IPS DF 6.9 (cell line): ENCODE data around the gene CD226.
"Not testable (repeated sequence)": the region's sequence is repeated elsewhere in the genome, so short reads cannot be mapped to it uniquely, and the experiment has no call there.

Experiments used
- DNase-seq: peaks from one replicate; pipeline ENCODE4 v3.0.0-alpha.2; 2013; ENCODE audit warnings: low read depth, low spot score
- H3K27ac ChIP-seq: one replicate; pipeline ENCODE4 v1.5.1; 2013; ENCODE audit warnings: low read length, control low read depth
- H3K27me3 ChIP-seq: 2 replicates; pipeline ENCODE4 v1.6.1; 2013; ENCODE audit warnings: mild to moderate bottlenecking, low read length; ENCODE audit not compliant: control insufficient read depth, insufficient read depth
- H3K36me3 ChIP-seq: 2 replicates; pipeline ENCODE4 v1.6.1; 2013; ENCODE audit warnings: low read length; ENCODE audit not compliant: control insufficient read depth, insufficient read depth
- H3K4me1 ChIP-seq: 2 replicates; pipeline ENCODE4 v1.6.1; 2013; ENCODE audit warnings: low read length; ENCODE audit not compliant: control insufficient read depth, insufficient read depth
- H3K4me3 ChIP-seq: 2 replicates; pipeline ENCODE4 v1.5.1; 2013; ENCODE audit warnings: mild to moderate bottlenecking, low read length
- H3K9me3 ChIP-seq: 2 replicates; pipeline ENCODE4 v1.6.1; 2013; ENCODE audit warnings: low read length, inconsistent platforms; ENCODE audit not compliant: control insufficient read depth, insufficient read depth
- WGBS: extraction: QIAGEN DNeasy Blood & Tissue Kit; methylation state at CpG from one replicate; pipeline ENCODE4 v1.1.7; 2013; ENCODE audit warnings: mixed read lengths, missing lambda C conversion rate; ENCODE audit not compliant: insufficient read length, insufficient coverage; 5-methylcytosine and 5-hydroxymethylcytosine counted together

Gene CD226

GRCh38 chr18:69887256-69887655 lies 60.4 kb downstream of the CD226 start:
- Histone ChIP-seq H3K4me3 (no peak overlapping the region), H3K27ac (no peak overlapping the region), H3K4me1 (no peaks in the 10 kb centered on the region), H3K9me3 (no peaks in the 10 kb centered on the region), H3K27me3 (no peaks in the 10 kb centered on the region), H3K36me3 (no peaks in the 10 kb centered on the region)
- no CpG with 5 or more reads among the region's 2 CpGs for WGBS
- no peak for DNase-seq

GRCh38 chr18:69885841-69886531 lies 61.7 kb downstream of the CD226 start:
- H3K9me3 ChIP-seq = no peaks in the 10 kb centered on the region
- no peak for DNase-seq
- H3K4me3 ChIP-seq = no peak overlapping the region
- no peak overlapping the region for H3K27ac ChIP-seq
- H3K27me3 ChIP-seq = no peaks in the 10 kb centered on the region
- no CpG with 5 or more reads among the region's 20 CpGs for WGBS
- H3K4me1 ChIP-seq = no peaks in the 10 kb centered on the region
- H3K36me3 ChIP-seq = no peaks in the 10 kb centered on the region

- no peak overlapping the region for H3K4me3 ChIP-seq
- no peak for DNase-seq
- no CpG with 5 or more reads among the region's 4 CpGs for WGBS
Observed at GRCh38 chr18:69885355-69885754, 62.3 kb downstream of the CD226 start.

GRCh38 chr18:69883781-69884180 lies 63.9 kb downstream of the CD226 start:
- WGBS = no CpG with 5 or more reads among the region's 3 CpGs
- DNase-seq = no peak
- no peak overlapping the region for H3K4me3 ChIP-seq
- no peaks in the 10 kb centered on the region for H3K27me3 ChIP-seq
- no peaks in the 10 kb centered on the region for H3K9me3 ChIP-seq
- no peaks in the 10 kb centered on the region for H3K4me1 ChIP-seq
- H3K36me3 ChIP-seq = no peaks in the 10 kb centered on the region
- H3K27ac ChIP-seq = no peak overlapping the region

More at GRCh38 chr18:69885355-69885754, 62.3 kb downstream of the CD226 start:
- Histone ChIP-seq H3K27me3 (no peaks in the 10 kb centered on the region), H3K27ac (no peak overlapping the region), H3K9me3 (no peaks in the 10 kb centered on the region), H3K36me3 (no peaks in the 10 kb centered on the region), H3K4me1 (no peaks in the 10 kb centered on the region)

GRCh38 chr18:69882965-69883668 lies 64.6 kb downstream of the CD226 start:
- no peaks in the 10 kb centered on the region for H3K36me3 ChIP-seq
- no peak overlapping the region for H3K4me3 ChIP-seq
- no peaks in the 10 kb centered on the region for H3K27me3 ChIP-seq
- H3K27ac ChIP-seq = no peak overlapping the region
- WGBS = no CpG with 5 or more reads among the region's 6 CpGs
- DNase-seq = no peak
- peaks cover 3% of the 10 kb centered on the region; the same call in 1 of the 2 replicates for H3K4me1 ChIP-seq
- no peaks in the 10 kb centered on the region for H3K9me3 ChIP-seq

GRCh38 chr18:69880083-69880482 lies 67.6 kb downstream of the CD226 start:
- Histone ChIP-seq H3K27me3 (no peaks in the 10 kb centered on the region), H3K36me3 (no peaks in the 10 kb centered on the region), H3K4me3 (no peak overlapping the region), H3K9me3 (no peaks in the 10 kb centered on the region; the same call in 1 of the 2 replicates), H3K4me1 (peaks cover 3% of the 10 kb centered on the region; the same call in 1 of the 2 replicates), H3K27ac (no peak overlapping the region)
- DNase-seq = no peak
- no CpG with 5 or more reads among the region's 3 CpGs for WGBS

GRCh38 chr18:69879051-69879450 lies 68.6 kb downstream of the CD226 start:
- H3K36me3 ChIP-seq, H3K9me3 ChIP-seq, H3K4me1 ChIP-seq, H3K4me3 ChIP-seq, H3K27me3 ChIP-seq, DNase-seq, H3K27ac ChIP-seq: not testable (repeated sequence)
- no CpG with 5 or more reads among the region's 3 CpGs for WGBS

- no peaks in the 10 kb centered on the region for H3K27me3 ChIP-seq
- peaks cover 3% of the 10 kb centered on the region for H3K4me1 ChIP-seq
- WGBS = no CpG with 5 or more reads among the region's 6 CpGs
- no peaks in the 10 kb centered on the region; the same call in 1 of the 2 replicates for H3K9me3 ChIP-seq
- H3K4me3 ChIP-seq = no peak overlapping the region
- no peak for DNase-seq
- no peaks in the 10 kb centered on the region for H3K36me3 ChIP-seq
- H3K27ac ChIP-seq = no peak overlapping the region
Observed at GRCh38 chr18:69878213-69878933, 69.3 kb downstream of the CD226 start.

GRCh38 chr18:69876490-69876889 lies 71.2 kb downstream of the CD226 start:
- no peak overlapping the region for H3K27ac ChIP-seq
- DNase-seq = no peak
- WGBS = no CpG with 5 or more reads among the region's 3 CpGs
- H3K4me1 ChIP-seq = peaks cover 3% of the 10 kb centered on the region
- H3K36me3 ChIP-seq = no peaks in the 10 kb centered on the region
- no peak overlapping the region for H3K4me3 ChIP-seq
- no peaks in the 10 kb centered on the region; the same call in 1 of the 2 replicates for H3K9me3 ChIP-seq
- no peaks in the 10 kb centered on the region for H3K27me3 ChIP-seq

GRCh38 chr18:69874058-69874457 lies 73.6 kb downstream of the CD226 start:
- no peaks in the 10 kb centered on the region; the same call in 1 of the 2 replicates for H3K9me3 ChIP-seq
- H3K27me3 ChIP-seq = no peaks in the 10 kb centered on the region
- DNase-seq = no peak
- peaks cover 3% of the 10 kb centered on the region for H3K4me1 ChIP-seq
- no CpG with 5 or more reads among the region's 2 CpGs for WGBS
- no peaks in the 10 kb centered on the region for H3K36me3 ChIP-seq
- H3K27ac ChIP-seq = no peak overlapping the region
- H3K4me3 ChIP-seq = no peak overlapping the region
